Activated naive CD4-positive, alpha-beta T cell treated with anti-CD3 and anti-CD28 coated beads, Interleukin-2, amount 10 ng/mL, durations not matched to agents 5 hours and 36 hours (primary cell): ENCODE measurements around the gene SPECC1. TPM values are rescaled to one million over a fixed set of nuclear protein-coding genes. Genes with fewer than 3 reads are reported as not detected.

Experiments
- total RNA-seq, 2 experiments: library from RNA; stranded (reverse); gene quantifications; one replicate each; pipeline ENCODE4 v1.2.3, GENCODE V29; 2021

SPECC1 gene
- total RNA-seq, result 1 to 10 TPM; 4.4 to 4.8 TPM

GRCh38 chr17:20009302-20010098 lies at the start of gene SPECC1:
Gene SPECC1 (plus strand): TSS chr17:20009359. CDS start chr17:20096652, 87,293 bp downstream.

GRCh38 chr17:19977293-19978208 lies 31.6 kb upstream of the SPECC1 start, which contains the start of gene AKAP10:
Gene AKAP10 (minus strand): TSS chr17:19977828. CDS start chr17:19977679, 149 bp downstream.

Other genes with a start within 250 kb of the SPECC1 start
- gene ULK2, start 141.4 kb upstream of the SPECC1 start, total RNA-seq, result 10 to 100 TPM; 10.6 to 12.5 TPM
- gene AKAP10, start 31.5 kb upstream of the SPECC1 start, total RNA-seq, result 10 to 100 TPM; 36.5 to 43.0 TPM